ENCODE measurements around the gene ZEB1.

- TF ChIP-seq POLR2A (IDR thresholded peaks at IDR 0.05; ENCODE audit: extremely low read depth, insufficient read length) (no peak), CTCF (IDR thresholded peaks at IDR 0.05; ENCODE audit: low read depth, low read length) (no peak), MYC (IDR thresholded peaks at IDR 0.05; ENCODE audit: low read depth, low read length) (no peak)
These were observed 45.2 kb upstream of the ZEB1 start for GRCh38 chr10:31273789-31274188.

Measured in NB4 (cell line).